ENCODE results near the gene GGT6. TPM values are rescaled to one million over a fixed set of nuclear protein-coding genes. Genes with fewer than 3 reads are reported as not detected.

GGT6 gene
- total and polyA plus RNA-seq, 2 of the 13 experiments (the other 11 are each of a cell fraction or from before 2014, with no cell fraction given) = 0.16 to 0.80 TPM

GRCh38 chr17:4548721-4549531 lies 11.5 kb downstream of the GGT6 start:
- Histone ChIP-seq H3K27me3 (ENCODE audit: control insufficient read depth in 1 of 2, insufficient read depth in 2 of 2, low read length in 2 of 2) (no peaks in the 10 kb centered on the region), H3K79me2 (ENCODE audit: insufficient read depth, low read length) (peaks cover 4% of the 10 kb centered on the region), H3K4me1 (ENCODE audit: insufficient read depth, low read length) (peaks cover 9% of the 10 kb centered on the region), H3K4me2 (ENCODE audit: low read depth, low read length) (no peak overlapping the region), H4K20me1 (ENCODE audit: insufficient read depth, low read length) (no peaks in the 10 kb centered on the region), H3K9me3 (ENCODE audit: low read length) (no peaks in the 10 kb centered on the region), H3K27ac (ENCODE audit: extremely low read length, insufficient read depth, low read length) (no peak overlapping the region), H3K4me3 (replicated peaks in 1 of 3; ENCODE audit: insufficient read depth in 1 of 3, low read depth in 2 of 3, low read length in 3 of 3) (no peak overlapping the region), H2AFZ (ENCODE audit: low read length) (no peak overlapping the region), H3K36me3 (replicated peaks in 1 of 2; ENCODE audit: control insufficient read depth in 1 of 2, insufficient read depth in 2 of 2, low read length in 2 of 2) (peaks cover 47 to 83% of the 10 kb centered on the region in 2 experiments), H3K9ac (ENCODE audit: insufficient read depth, low read depth, low read length) (no peak overlapping the region)
- ATAC-seq (no peak), DNase-seq (ENCODE audit: low spot score) (no peak), FAIRE-seq (no peak)
- no TSS peak for BruUV-seq (replicated peaks)
- intact Hi-C loops (cut with micrococcal nuclease; ENCODE audit: unreplicated experiment) (no loop called here), in situ Hi-C loops (cut with HindIII; ENCODE audit: extremely low pct_ligation_motif_present, low pct_unique_long_range_greater_than_20kb) (no loop called here)
- TF ChIP-seq GLMP (CRISPR knock-in tag; IDR thresholded peaks at IDR 0.05; ENCODE audit: borderline replicate concordance) (no peak), THAP11 (CRISPR knock-in tag; IDR thresholded peaks at IDR 0.05) (no peak), SMYD3 (CRISPR knock-in tag; IDR thresholded peaks at IDR 0.05) (no peak), AGO2 (optimal IDR thresholded peaks at IDR 0.05; ENCODE audit: low read depth, low read length) (peak; percentile 40)
- ChIA-PET POLR2A (no interaction called here), CTCF (ENCODE audit: low intra/inter-chr PET ratio, low total read pairs) (no interaction called here)
- WGBS (ENCODE audit: low lambda C conversion rate) = 99% methylated on average over 12 of the region's 24 CpGs

- DNase-seq (ENCODE audit: low spot score) (no peak), FAIRE-seq (no peak), ATAC-seq (no peak)
- Histone ChIP-seq H3K79me2 (ENCODE audit: insufficient read depth, low read length) (peaks cover under 1% of the 10 kb centered on the region), H4K20me1 (ENCODE audit: insufficient read depth, low read length) (no peaks in the 10 kb centered on the region), H3K27ac (ENCODE audit: extremely low read length, insufficient read depth, low read length) (no peak overlapping the region), H3K36me3 (replicated peaks in 1 of 2; ENCODE audit: control insufficient read depth in 1 of 2, insufficient read depth in 2 of 2, low read length in 2 of 2) (peaks cover 51 to 85% of the 10 kb centered on the region in 2 experiments), H3K9me3 (ENCODE audit: low read length) (no peaks in the 10 kb centered on the region), H3K9ac (ENCODE audit: insufficient read depth, low read depth, low read length) (no peak overlapping the region), H3K4me1 (ENCODE audit: insufficient read depth, low read length) (0 out of 2 replicates have a peak, but pooled peaks cover under 1% of the 10 kb centered on the region), H3K27me3 (ENCODE audit: control insufficient read depth in 1 of 2, insufficient read depth in 2 of 2, low read length in 2 of 2) (no peaks in the 10 kb centered on the region), H2AFZ (ENCODE audit: low read length) (no peak overlapping the region), H3K4me3 (replicated peaks in 1 of 3; ENCODE audit: insufficient read depth in 1 of 3, low read depth in 2 of 3, low read length in 3 of 3) (no peak overlapping the region), H3K4me2 (ENCODE audit: low read depth, low read length) (no peak overlapping the region)
- intact Hi-C loops (cut with micrococcal nuclease; ENCODE audit: unreplicated experiment) = no loop called here
- in situ Hi-C loops (cut with HindIII; ENCODE audit: extremely low pct_ligation_motif_present, low pct_unique_long_range_greater_than_20kb) = no loop called here
- CTCF ChIA-PET (ENCODE audit: low intra/inter-chr PET ratio, low total read pairs) = no interaction called here
- no TSS peak for BruUV-seq (replicated peaks)
- TF ChIP-seq NFIB (CRISPR knock-in tag; IDR thresholded peaks at IDR 0.05; ENCODE audit: borderline replicate concordance) = no peak
- peak; percentile 67 for TF ChIP-seq RBFOX2 (IDR thresholded peaks at IDR 0.05; ENCODE audit: low read depth, low read length)
- TF ChIP-seq CEBPZ (IDR thresholded peaks at IDR 0.05; ENCODE audit: low read length) = no peak
- TF ChIP-seq AGO2 (optimal IDR thresholded peaks at IDR 0.05; ENCODE audit: low read depth, low read length) = peak; percentile 62
- WGBS (ENCODE audit: low lambda C conversion rate) = 98% methylated on average over 6 of the region's 18 CpGs
- POLR2A ChIA-PET = no interaction called here
Measured at GRCh38 chr17:4548061-4548461, 12.3 kb downstream of the GGT6 start.
